ENCODE measurements around the gene IL11.

Gene IL11

GRCh38 chr19:55353803-55354697 lies 16.2 kb downstream of the IL11 start:
- peak; percentile 95 for ATAC-seq
- TF ChIP-seq TOX (CRISPR knock-in tag; IDR thresholded peaks at IDR 0.05; ENCODE audit: borderline replicate concordance) (no peak), POU6F1 (CRISPR knock-in tag; IDR thresholded peaks at IDR 0.05; ENCODE audit: borderline replicate concordance, low read depth) (no peak), BACH2 (CRISPR knock-in tag; IDR thresholded peaks at IDR 0.05; ENCODE audit: borderline replicate concordance) (no peak), ZFP3 (CRISPR knock-in tag; IDR thresholded peaks at IDR 0.05) (no peak), CSRNP3 (CRISPR knock-in tag; IDR thresholded peaks at IDR 0.05) (no peak), OSR1 (CRISPR knock-in tag; IDR thresholded peaks at IDR 0.05) (no peak), CSDC2 (CRISPR knock-in tag; IDR thresholded peaks at IDR 0.05) (no peak), ZNF70 (CRISPR knock-in tag; IDR thresholded peaks at IDR 0.05) (no peak), RARB (CRISPR knock-in tag; IDR thresholded peaks at IDR 0.05) (no peak), ESRRG (CRISPR knock-in tag; IDR thresholded peaks at IDR 0.05) (no peak), PPARA (CRISPR knock-in tag; IDR thresholded peaks at IDR 0.05; ENCODE audit: borderline replicate concordance) (no peak), ZFP30 (CRISPR knock-in tag; IDR thresholded peaks at IDR 0.05) (no peak), ZNF565 (CRISPR knock-in tag; conservative IDR thresholded peaks at IDR 0.05; ENCODE audit: low read depth) (no peak), PATZ1 (CRISPR knock-in tag; IDR thresholded peaks at IDR 0.05; ENCODE audit: borderline replicate concordance) (no peak)

GRCh38 chr19:55353356-55353802 lies 16.9 kb downstream of the IL11 start:
- peak; percentile 19 for ATAC-seq
- TF ChIP-seq ZNF565 (CRISPR knock-in tag; conservative IDR thresholded peaks at IDR 0.05; ENCODE audit: low read depth) (no peak), PPARA (CRISPR knock-in tag; IDR thresholded peaks at IDR 0.05; ENCODE audit: borderline replicate concordance) (no peak), CSDC2 (CRISPR knock-in tag; IDR thresholded peaks at IDR 0.05) (no peak), ZNF70 (CRISPR knock-in tag; IDR thresholded peaks at IDR 0.05) (no peak), POU6F1 (CRISPR knock-in tag; IDR thresholded peaks at IDR 0.05; ENCODE audit: borderline replicate concordance, low read depth) (no peak), SNAI2 (CRISPR knock-in tag; IDR thresholded peaks at IDR 0.05) (no peak), ZNF8 (CRISPR knock-in tag; IDR thresholded peaks at IDR 0.05) (no peak), ARNTL (CRISPR knock-in tag; IDR thresholded peaks at IDR 0.05; ENCODE audit: borderline replicate concordance, low read depth) (no peak), CREB5 (CRISPR knock-in tag; IDR thresholded peaks at IDR 0.05; ENCODE audit: low read depth) (no peak), CSRNP3 (CRISPR knock-in tag; IDR thresholded peaks at IDR 0.05) (no peak), GLIS3 (CRISPR knock-in tag; IDR thresholded peaks at IDR 0.05) (no peak), PATZ1 (CRISPR knock-in tag; IDR thresholded peaks at IDR 0.05; ENCODE audit: borderline replicate concordance) (no peak), TOX (CRISPR knock-in tag; IDR thresholded peaks at IDR 0.05; ENCODE audit: borderline replicate concordance) (no peak), TSHZ2 (CRISPR knock-in tag; IDR thresholded peaks at IDR 0.05) (no peak)
